CD14-positive monocyte (primary cell): ENCODE data around the gene RRBP1. TPM values are rescaled to one million over a fixed set of nuclear protein-coding genes. Genes with fewer than 3 reads are reported as not detected.

Experiments used
- DNase-seq, 3 donors: peaks; one replicate each; pipeline ENCODE4 v3.0.0-alpha.2; 2011 to 2022
- H2AFZ ChIP-seq: 2 replicates; pipeline ENCODE4 v1.6.0; 2012; ENCODE audit warnings: mild to moderate bottlenecking, low read depth, low read length, inconsistent platforms; ENCODE audit not compliant: insufficient read depth, poor library complexity, severe bottlenecking
- H3K27ac ChIP-seq, 2 donors: 1 replicate in 1 of 2; 2 replicates in 1 of 2; pipeline ENCODE4 v1.5.1; 2012 to 2013; ENCODE audit warnings: low read length in 2 of 2, control low read depth in 1 of 2, inconsistent platforms in 1 of 2, low read depth in 1 of 2, mild to moderate bottlenecking in 1 of 2
- H3K27me3 ChIP-seq, 2 donors: one replicate each; pipeline versions ENCODE4 v1.6.0 to v1.6.1; 2011 to 2013; ENCODE audit warnings: low read length in 2 of 2; ENCODE audit not compliant: control insufficient read depth in 2 of 2, insufficient read depth in 2 of 2
- H3K36me3 ChIP-seq, 2 donors: replicated peaks in 1 of 2; 1 replicate in 1 of 2; 2 replicates in 1 of 2; pipeline versions ENCODE4 v1.5.1 to v1.6.1; 2012 to 2013; ENCODE audit warnings: low read length in 2 of 2, control low read depth in 1 of 2, inconsistent platforms in 1 of 2, mild to moderate bottlenecking in 1 of 2; ENCODE audit not compliant: insufficient read depth in 2 of 2, control insufficient read depth in 1 of 2
- H3K4me1 ChIP-seq, 2 donors: 1 replicate in 1 of 2; 2 replicates in 1 of 2; pipeline versions ENCODE4 v1.5.1 to v1.6.1; 2012 to 2013; ENCODE audit warnings: low read length in 2 of 2, control low read depth in 1 of 2, inconsistent platforms in 1 of 2, mild to moderate bottlenecking in 1 of 2, moderate library complexity in 1 of 2; ENCODE audit not compliant: insufficient read depth in 2 of 2, control insufficient read depth in 1 of 2
- H3K4me2 ChIP-seq: replicated peaks from 2 replicates; pipeline ENCODE3; 2012; ENCODE audit warnings: low read length, moderate library complexity, mild to moderate bottlenecking; ENCODE audit not compliant: poor library complexity, severe bottlenecking; ENCODE audit errors: extremely low read depth
- H3K4me3 ChIP-seq, 3 experiments: fragments of 200-600 bp in 1 of 3; sonication (generic) in 1 of 3; replicated peaks in 1 of 3; 1 replicate in 2 of 3; 2 replicates in 1 of 3; pipeline ENCODE4 v1.5.1; 2011 to 2013; ENCODE audit warnings: low read length in 3 of 3, mild to moderate bottlenecking in 3 of 3, control low read depth in 2 of 3, low read depth in 2 of 3, inconsistent platforms in 1 of 3, moderate library complexity in 1 of 3
- H3K79me2 ChIP-seq: 2 replicates; pipeline ENCODE4 v1.6.0; 2012; ENCODE audit warnings: mild to moderate bottlenecking, control low read depth, inconsistent platforms, low read length, moderate library complexity; ENCODE audit not compliant: insufficient read depth
- H3K9ac ChIP-seq: 2 replicates; pipeline ENCODE4 v1.6.0; 2017; ENCODE audit warnings: low read length, mild to moderate bottlenecking; ENCODE audit not compliant: insufficient read depth, poor library complexity, severe bottlenecking
- H3K9me3 ChIP-seq, 2 donors: replicated peaks in 1 of 2; 1 replicate in 1 of 2; 2 replicates in 1 of 2; pipeline versions ENCODE4 v1.5.1 to v1.6.1; 2012 to 2013; ENCODE audit warnings: low read length in 2 of 2, control low read depth in 1 of 2; ENCODE audit not compliant: control insufficient read depth in 1 of 2, insufficient read depth in 1 of 2
- H4K20me1 ChIP-seq: 2 replicates; pipeline ENCODE4 v1.6.0; 2012; ENCODE audit warnings: mild to moderate bottlenecking, low read length, control low read depth, moderate library complexity; ENCODE audit not compliant: insufficient read depth
- H3K27ac Mint-ChIP-seq, 7 donors: one replicate each; pipeline ENCODE4 v1.8.0; 2020; ENCODE audit warnings: mild to moderate bottlenecking in 7 of 7, mixed read lengths in 7 of 7, moderate library complexity in 6 of 7, inconsistent platforms in 2 of 7
- H3K27me3 Mint-ChIP-seq, 3 donors: one replicate each; pipeline ENCODE4 v1.8.0; 2021 to 2022; ENCODE audit warnings: low read depth in 3 of 3, mild to moderate bottlenecking in 3 of 3, mixed read lengths in 3 of 3, moderate library complexity in 3 of 3, inconsistent platforms in 1 of 3
- H3K36me3 Mint-ChIP-seq, 2 donors: one replicate each; pipeline ENCODE4 v1.8.0; 2020; ENCODE audit warnings: mixed read lengths in 2 of 2, inconsistent platforms in 1 of 2, mild to moderate bottlenecking in 1 of 2
- H3K4me1 Mint-ChIP-seq: one replicate; pipeline ENCODE4 v1.8.0; 2020; ENCODE audit warnings: mild to moderate bottlenecking, mixed read lengths
- H3K4me3 Mint-ChIP-seq, 2 donors: one replicate each; pipeline ENCODE4 v1.8.0; 2020; ENCODE audit warnings: mild to moderate bottlenecking in 2 of 2, mixed read lengths in 2 of 2, moderate library complexity in 1 of 2
- H3K9me3 Mint-ChIP-seq, 7 donors: one replicate each; pipeline ENCODE4 v1.8.0; 2020 to 2022; ENCODE audit warnings: mixed read lengths in 7 of 7, mild to moderate bottlenecking in 6 of 7, moderate library complexity in 6 of 7, inconsistent platforms in 2 of 7
- CTCF ChIP-seq: fragments of 200-600 bp; IDR thresholded peaks from one replicate; pipeline ENCODE4 v1.8.0; 2022; ENCODE audit warnings: antibody characterized with exemption, mild to moderate bottlenecking
- WGBS: methylation state at CpG from one replicate; pipeline ENCODE4 v1.1.5; 2013; ENCODE audit warnings: missing lambda C conversion rate; ENCODE audit not compliant: insufficient coverage; 5-methylcytosine and 5-hydroxymethylcytosine counted together
- intact Hi-C, 2 donors: fragments of 100-400 bp; cut with micrococcal nuclease; formaldehyde crosslinking; loops; one replicate each; pipeline versions ENCODE4 v1.15.0 to v1.15.1; 2023
- polyA plus RNA-seq, 3 donors: library from polyadenylated mRNA; depleted of rRNA in 1 of 3; unstranded in 2 of 3; stranded (reverse) in 1 of 3; fragments of 300-500 nt in 2 of 3; fragments of >200 nt in 1 of 3; fragmentation: Illumina TruSeq in 2 of 3; gene quantifications; 1 replicate in 2 of 3; 2 replicates in 1 of 3; pipeline ENCODE4 v1.2.3, GENCODE V29; 2012 to 2021

RRBP1 gene
- polyA plus RNA-seq, 3 donors: 4.7 to 22.2 (median 7.5) TPM

DNA sequence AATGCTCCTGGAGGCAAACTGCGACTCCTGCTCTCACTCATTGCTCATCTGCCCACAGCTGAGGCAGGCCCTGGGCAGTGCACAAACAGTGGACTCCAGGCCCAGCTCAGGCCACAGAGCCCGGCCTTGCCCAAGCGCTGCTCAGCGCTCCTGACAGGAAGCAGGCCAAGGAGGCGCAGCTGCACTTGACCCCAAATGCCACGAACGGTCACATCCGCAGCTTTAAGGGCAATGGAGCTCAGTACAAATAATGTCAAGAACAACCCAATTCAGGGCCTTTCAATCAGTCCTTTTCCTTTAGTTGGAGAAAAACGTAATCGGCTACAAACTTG, 33.8 kb downstream of the RRBP1 start:
- 1% methylated on average over 8 of the region's 10 CpGs for WGBS
- Histone ChIP-seq H3K9ac (no peak overlapping the region), H4K20me1 (peaks cover 95% of the 10 kb centered on the region), H3K27me3 (no peaks in the 10 kb centered on the region), H3K36me3 (peaks cover 5 to 64% of the 10 kb centered on the region in 2 donors), H3K27ac (peak overlapping the region in 1 of 2 donors; percentile 53), H3K4me2 (no peak overlapping the region), H2AFZ (no peak overlapping the region), H3K4me3 (no peak overlapping the region), H3K9me3 (no peaks in the 10 kb centered on the region), H3K79me2 (peaks cover 64% of the 10 kb centered on the region), H3K4me1 (peaks cover 27 to 46% of the 10 kb centered on the region in 2 donors)
- Mint-ChIP-seq H3K4me3 (peak overlapping the region in 1 of 2 donors; percentile 7), H3K27ac (peak overlapping the region in 5 of 7 donors; percentile 15 to 83 (median 73)), H3K36me3 (peaks cover 15 to 50% of the 10 kb centered on the region in 2 donors), H3K4me1 (peaks cover 57% of the 10 kb centered on the region), H3K9me3 (peaks cover 0 to 1% (median 0%) of the 10 kb centered on the region in 7 donors), H3K27me3 (peaks cover 0 to 5% (median 0%) of the 10 kb centered on the region in 3 donors)
- intact Hi-C loops: no loop called here
- peak in 1 of 3 donors; percentile 19 for DNase-seq
- TF ChIP-seq CTCF: no peak

DNA sequence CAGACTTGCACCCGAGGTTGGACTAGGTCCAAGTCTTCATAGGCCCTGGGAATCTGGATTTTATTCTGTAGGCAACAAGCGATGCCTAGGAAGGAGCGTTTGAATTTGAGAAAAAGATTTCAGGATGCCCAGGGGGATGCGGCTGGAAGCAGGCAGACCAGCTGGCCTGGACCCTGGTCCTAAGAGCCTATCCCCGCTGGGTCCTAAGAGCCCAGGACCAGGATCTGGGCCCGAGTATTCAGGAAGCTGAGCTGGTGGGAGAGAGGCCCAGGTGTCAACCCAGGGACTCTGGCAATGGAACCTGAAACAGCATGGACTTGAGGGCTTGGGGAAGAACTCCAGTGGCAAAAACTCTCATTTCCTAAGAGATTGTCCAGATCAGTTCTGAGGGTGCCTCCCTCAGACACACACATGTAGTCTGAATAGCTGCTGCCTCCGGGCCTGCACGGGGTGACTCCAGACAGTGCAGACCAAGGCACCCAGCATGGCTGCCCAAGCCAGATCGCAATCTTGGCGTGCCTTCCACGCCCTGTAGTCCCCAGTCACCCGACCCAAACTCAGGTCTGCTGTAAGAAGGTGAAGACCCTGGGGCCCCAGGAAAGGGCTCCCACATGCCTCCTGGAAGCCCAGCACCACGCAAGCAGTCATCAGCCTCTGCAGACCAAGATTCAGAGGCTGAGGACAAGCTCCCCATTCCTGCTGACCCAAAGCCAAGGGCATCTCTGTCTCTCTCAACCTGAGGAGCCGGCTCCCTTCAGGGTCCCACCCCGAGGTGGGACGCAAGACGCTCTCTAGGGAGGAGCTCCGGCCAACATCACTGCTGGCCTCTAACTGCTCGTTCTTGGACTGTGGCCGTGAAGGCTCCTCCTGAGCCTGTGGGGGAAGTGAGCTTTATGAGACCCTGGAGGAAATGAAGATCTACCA, 34.4 kb downstream of the RRBP1 start:
- WGBS: 79% methylated on average over 16 of the region's 20 CpGs
- H3K4me1 ChIP-seq: peaks cover 27 to 46% of the 10 kb centered on the region in 2 donors
- no peak for TF ChIP-seq CTCF

More for the DNA sequence above, 34.4 kb downstream of the RRBP1 start:
- Mint-ChIP-seq H3K27me3 (peaks cover 0 to 5% (median 0%) of the 10 kb centered on the region in 3 donors), H3K36me3 (peaks cover 13 to 50% of the 10 kb centered on the region in 2 donors), H3K4me1 (peaks cover 55% of the 10 kb centered on the region), H3K4me3 (peak overlapping the region in 1 of 2 donors; percentile 7), H3K9me3 (peaks cover 0 to 1% (median 0%) of the 10 kb centered on the region in 7 donors), H3K27ac (peak overlapping the region in 6 of 7 donors; percentile 37 to 76 (median 60))
- Histone ChIP-seq H4K20me1 (peaks cover 96% of the 10 kb centered on the region), H3K27me3 (no peaks in the 10 kb centered on the region), H3K9me3 (no peaks in the 10 kb centered on the region), H3K36me3 (peaks cover 11 to 64% of the 10 kb centered on the region in 2 donors), H3K79me2 (peaks cover 57% of the 10 kb centered on the region), H3K27ac (peak overlapping the region in 1 of 2 donors; percentile 53), H2AFZ (no peak overlapping the region), H3K9ac (no peak overlapping the region), H3K4me2 (no peak overlapping the region), H3K4me3 (no peak overlapping the region)
- DNase-seq: no peak
- intact Hi-C loops: no loop called here
